Retinal pigment epithelial cell (primary cell): ENCODE measurements around the gene MPP4.

Experiments
- DNase-seq: peaks from one replicate; pipeline ENCODE4 v3.0.0-alpha.2; 2010; ENCODE audit warnings: low read depth
- H3K4me3 ChIP-seq: 2 replicates; pipeline ENCODE4 v1.5.1; 2011; ENCODE audit warnings: mild to moderate bottlenecking, low read length, control low read depth, moderate library complexity
- TF ChIP-seq, protein P1 (sequence below): conservative IDR thresholded peaks from 2 replicates; pipeline ENCODE4 v1.5.1; 2011; ENCODE audit warnings: low read depth, low read length, control low read depth, inconsistent platforms

Gene MPP4

DNA sequence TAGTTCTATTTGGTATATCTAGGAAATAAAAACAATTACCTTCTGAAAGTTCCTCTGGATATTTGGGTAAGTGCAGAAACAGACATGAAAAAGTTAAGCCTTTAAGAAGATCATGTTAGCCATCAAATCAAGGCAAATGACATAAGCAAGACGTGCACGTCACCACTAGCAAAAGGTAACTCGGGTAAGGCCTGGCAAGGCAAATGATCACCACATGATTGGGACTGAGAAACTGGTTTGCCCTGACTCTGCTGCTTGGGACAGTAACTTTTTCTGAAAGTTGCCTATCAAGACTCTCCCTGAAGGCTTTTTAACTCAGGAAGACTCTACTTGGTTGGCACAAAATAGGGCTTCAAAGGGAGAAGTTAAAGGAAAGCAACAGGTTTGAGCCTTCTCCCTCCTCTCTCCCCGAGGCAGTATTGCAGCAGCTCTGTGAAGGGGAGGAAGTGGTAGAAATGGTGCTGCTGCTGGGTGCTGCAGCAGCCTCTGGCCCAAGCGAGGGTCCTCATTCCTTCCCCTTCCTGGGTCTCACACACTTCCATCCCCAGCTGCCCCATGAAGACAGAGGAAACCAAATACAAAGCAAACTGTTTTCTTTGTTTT is 38.0 kb downstream of the MPP4 start:
- no peak overlapping the region for H3K4me3 ChIP-seq
- TF ChIP-seq, protein P1, sequence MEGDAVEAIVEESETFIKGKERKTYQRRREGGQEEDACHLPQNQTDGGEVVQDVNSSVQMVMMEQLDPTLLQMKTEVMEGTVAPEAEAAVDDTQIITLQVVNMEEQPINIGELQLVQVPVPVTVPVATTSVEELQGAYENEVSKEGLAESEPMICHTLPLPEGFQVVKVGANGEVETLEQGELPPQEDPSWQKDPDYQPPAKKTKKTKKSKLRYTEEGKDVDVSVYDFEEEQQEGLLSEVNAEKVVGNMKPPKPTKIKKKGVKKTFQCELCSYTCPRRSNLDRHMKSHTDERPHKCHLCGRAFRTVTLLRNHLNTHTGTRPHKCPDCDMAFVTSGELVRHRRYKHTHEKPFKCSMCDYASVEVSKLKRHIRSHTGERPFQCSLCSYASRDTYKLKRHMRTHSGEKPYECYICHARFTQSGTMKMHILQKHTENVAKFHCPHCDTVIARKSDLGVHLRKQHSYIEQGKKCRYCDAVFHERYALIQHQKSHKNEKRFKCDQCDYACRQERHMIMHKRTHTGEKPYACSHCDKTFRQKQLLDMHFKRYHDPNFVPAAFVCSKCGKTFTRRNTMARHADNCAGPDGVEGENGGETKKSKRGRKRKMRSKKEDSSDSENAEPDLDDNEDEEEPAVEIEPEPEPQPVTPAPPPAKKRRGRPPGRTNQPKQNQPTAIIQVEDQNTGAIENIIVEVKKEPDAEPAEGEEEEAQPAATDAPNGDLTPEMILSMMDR, result no peak
- no peak for DNase-seq

DNA sequence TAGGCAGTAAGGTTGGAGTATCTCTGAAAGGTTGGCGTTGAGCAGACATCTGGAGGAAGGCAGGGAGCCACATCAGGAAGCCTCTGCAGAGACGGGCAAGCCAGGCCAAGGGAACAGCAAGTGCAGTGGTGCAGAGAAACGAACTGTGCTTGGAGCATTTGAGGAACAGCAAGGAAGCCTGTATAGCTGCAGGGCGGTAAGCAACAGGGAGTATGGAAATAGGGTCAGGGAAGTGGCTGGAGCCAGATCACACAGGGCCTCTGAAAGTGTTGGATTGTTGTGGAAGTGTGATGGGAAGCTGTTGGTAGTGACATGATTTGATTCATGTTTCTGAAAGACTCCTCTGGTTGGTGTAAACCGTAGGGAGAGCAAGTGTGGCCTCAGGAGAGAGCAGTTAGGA is 41.7 kb downstream of the MPP4 start:
- H3K4me3 ChIP-seq, result no peak overlapping the region
- TF ChIP-seq, protein P1, result no peak
- no peak for DNase-seq

DNA sequence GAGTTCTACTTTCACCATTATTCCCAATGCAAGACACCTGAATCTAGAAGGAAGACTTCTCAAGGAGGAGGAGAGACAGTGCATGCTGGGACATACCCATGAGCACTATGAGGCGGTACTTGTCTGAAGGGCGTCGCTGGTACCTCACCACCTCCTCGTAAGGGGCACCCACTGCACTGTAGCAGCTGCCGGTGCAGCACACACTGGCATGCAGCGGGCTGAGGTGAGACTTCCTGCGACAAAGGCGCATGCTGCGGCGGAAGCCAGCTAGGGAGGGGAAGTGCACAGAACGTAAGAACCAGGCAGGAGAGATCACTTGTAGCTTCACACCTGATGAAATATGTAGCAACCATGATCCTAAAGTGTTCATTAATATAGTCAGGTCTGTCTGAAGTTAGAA is 42.3 kb downstream of the MPP4 start:
- TF ChIP-seq, protein P1, result no peak
- DNase-seq, result no peak
- H3K4me3 ChIP-seq, result no peak overlapping the region

DNA sequence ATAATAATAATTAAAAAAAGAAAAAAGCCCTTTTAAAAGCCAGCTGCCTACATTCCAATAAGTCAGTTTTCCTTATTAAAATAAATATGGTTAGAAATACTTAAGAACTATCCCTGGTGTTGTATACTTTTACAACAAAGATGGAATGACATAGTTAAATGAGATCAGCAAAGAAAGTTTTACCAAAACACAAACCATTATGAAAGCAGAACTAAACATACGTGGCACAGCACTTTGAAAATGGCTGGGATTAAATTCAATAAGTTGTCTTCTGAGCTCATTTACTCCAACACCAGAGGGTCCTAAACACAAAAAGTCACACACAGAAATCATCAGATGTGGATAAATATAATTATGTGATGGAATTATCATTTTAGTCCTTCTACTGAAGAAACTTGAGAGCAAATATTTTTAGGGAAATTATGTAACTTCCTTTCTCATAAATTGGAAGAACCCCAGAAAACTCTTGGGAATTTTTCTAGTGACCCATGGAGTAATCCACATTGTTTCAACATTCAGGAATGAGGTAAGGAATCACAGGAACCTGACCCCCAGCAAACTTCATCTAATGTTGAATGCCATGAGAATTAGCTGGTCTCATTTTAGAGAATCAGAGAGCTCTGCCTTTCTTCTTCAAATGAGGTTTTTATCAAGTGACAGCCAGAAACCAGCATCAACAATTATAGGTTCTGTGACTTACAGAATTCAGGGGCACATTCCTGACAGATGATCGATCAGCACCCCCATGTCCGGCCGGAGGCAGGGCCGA is 43.6 kb downstream of the MPP4 start:
- no peak overlapping the region for H3K4me3 ChIP-seq
- no peak for DNase-seq
- TF ChIP-seq, protein P1, result no peak

DNA sequence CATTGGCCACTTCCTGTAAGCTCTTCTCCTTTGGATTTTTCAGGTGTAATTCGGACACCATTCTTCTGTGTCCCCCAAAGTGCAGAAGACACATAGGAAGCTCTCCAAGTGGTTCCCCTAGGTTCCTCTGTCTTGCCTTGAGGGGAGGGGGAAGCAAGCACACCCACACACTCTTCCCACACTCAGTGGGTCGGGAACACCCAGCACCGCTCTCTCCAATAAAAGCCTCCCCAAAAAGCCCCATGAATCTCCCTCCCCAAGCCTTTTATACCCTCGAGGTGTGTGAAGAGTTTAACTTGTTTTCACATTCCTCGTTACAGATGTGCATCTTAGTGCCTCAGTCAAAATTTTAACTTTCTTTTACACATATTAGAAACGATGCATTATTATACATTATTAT is 45.2 kb downstream of the MPP4 start:
- TF ChIP-seq, protein P1, result no peak
- DNase-seq, result no peak
- H3K4me3 ChIP-seq, result no peak overlapping the region

DNA sequence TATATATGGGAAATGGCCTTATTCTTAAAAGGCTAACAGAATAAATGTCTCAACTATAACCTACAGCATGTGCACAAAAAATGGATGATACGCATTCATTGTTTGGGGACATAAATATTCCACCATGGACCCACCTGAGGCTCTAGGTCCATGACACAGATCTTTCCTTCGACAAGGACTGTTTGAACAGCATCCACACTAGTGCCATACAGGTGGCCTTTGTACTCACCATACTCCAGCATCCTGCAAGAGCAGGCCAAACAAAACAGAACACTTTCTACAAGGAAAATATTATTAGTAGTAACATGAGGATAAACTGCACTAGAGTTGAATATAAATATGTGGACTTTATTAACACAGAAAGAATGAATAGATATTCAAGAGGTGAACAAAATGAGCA is 49.0 kb downstream of the MPP4 start:
- TF ChIP-seq, protein P1, result no peak
- H3K4me3 ChIP-seq, result no peak overlapping the region
- DNase-seq, result no peak

DNA sequence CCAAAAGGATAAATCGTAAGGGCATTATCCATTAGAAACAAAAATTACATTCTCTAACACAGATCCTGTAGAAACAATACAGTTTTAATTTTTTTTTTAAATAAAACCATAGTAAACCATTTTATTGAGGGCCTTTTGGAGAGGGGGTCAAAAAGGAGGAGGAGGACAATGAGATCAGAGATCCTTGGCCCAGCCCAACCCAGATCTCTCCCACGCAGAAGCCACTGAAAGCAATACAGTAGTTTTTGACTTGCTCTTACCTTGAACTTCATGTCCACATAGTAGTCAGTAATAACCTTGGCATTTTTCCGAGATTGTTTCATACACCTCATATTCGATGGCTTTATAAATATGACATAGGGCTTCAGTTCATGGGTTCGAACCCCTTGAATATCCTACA is 51.0 kb downstream of the MPP4 start:
- no peak overlapping the region for H3K4me3 ChIP-seq
- TF ChIP-seq, protein P1, result no peak
- no peak for DNase-seq
